HL-60 (cell line): ENCODE results near the gene GGACT.

Experiments used
- DNase-seq, 2 experiments: peaks; one replicate each; pipeline ENCODE4 v3.0.0-alpha.2; 2010 to 2020; ENCODE audit warnings: low read depth in 1 of 2, low spot score in 1 of 2
- H3K27ac ChIP-seq: fragments of 250-450 bp; sonication (Bioruptor Pico); replicated peaks from 2 replicates; pipeline ENCODE4 v1.5.1; 2020; ENCODE audit warnings: mild to moderate bottlenecking, moderate library complexity
- H3K27me3 ChIP-seq: fragments of 250-450 bp; sonication (Bioruptor Pico); 2 replicates; pipeline ENCODE4 v1.5.1; 2021; ENCODE audit warnings: mild to moderate bottlenecking, moderate library complexity; ENCODE audit not compliant: insufficient read depth, poor library complexity, severe bottlenecking
- H3K4me3 ChIP-seq: replicated peaks from 2 replicates; pipeline ENCODE4 v1.5.1; 2011; ENCODE audit warnings: mild to moderate bottlenecking, control low read depth, low read length; ENCODE audit not compliant: insufficient read depth
- GABPA ChIP-seq: IDR thresholded peaks from 2 replicates; pipeline ENCODE4 v1.6.1; 2012; ENCODE audit warnings: low read depth
- POLR2AphosphoS5 ChIP-seq: IDR thresholded peaks from 2 replicates; pipeline ENCODE4 v1.6.1; 2012; ENCODE audit warnings: low read depth
- SPI1 ChIP-seq: IDR thresholded peaks from 2 replicates; pipeline ENCODE4 v1.6.1; 2012; ENCODE audit warnings: low read depth, mild to moderate bottlenecking, borderline replicate concordance
- TF ChIP-seq, protein P1 (sequence below): IDR thresholded peaks from 2 replicates; pipeline ENCODE4 v1.6.1; 2012; ENCODE audit warnings: low read depth; ENCODE audit not compliant: insufficient replicate concordance
- TF ChIP-seq, protein P2 (sequence below): IDR thresholded peaks from one replicate; pipeline ENCODE4 v1.5.1; 2011; ENCODE audit warnings: low read length, control low read depth, inconsistent platforms; ENCODE audit not compliant: insufficient read depth

GGACT gene

DNA sequence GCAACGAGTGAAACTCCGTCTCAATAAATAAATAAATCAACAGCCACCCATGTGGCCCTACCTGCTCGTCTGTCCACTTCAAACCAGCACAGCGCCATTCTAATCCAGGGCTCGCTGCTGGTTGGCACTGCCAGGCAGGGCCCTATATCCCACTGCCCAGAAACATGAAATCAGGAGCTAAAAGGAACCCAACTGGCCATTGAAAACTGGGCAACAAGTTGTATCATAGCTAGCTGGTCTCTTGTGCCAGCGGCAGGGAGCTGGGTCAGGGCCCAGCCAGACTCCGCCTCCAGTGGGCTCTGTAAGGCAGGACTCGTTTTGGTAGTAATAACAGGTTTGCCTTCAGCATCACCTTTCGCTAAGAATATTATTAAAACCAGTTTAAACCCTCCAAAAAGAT is 39.3 kb downstream of the GGACT start:
- TF ChIP-seq POLR2AphosphoS5, result no peak
- no peak for TF ChIP-seq GABPA
- TF ChIP-seq, protein P1, sequence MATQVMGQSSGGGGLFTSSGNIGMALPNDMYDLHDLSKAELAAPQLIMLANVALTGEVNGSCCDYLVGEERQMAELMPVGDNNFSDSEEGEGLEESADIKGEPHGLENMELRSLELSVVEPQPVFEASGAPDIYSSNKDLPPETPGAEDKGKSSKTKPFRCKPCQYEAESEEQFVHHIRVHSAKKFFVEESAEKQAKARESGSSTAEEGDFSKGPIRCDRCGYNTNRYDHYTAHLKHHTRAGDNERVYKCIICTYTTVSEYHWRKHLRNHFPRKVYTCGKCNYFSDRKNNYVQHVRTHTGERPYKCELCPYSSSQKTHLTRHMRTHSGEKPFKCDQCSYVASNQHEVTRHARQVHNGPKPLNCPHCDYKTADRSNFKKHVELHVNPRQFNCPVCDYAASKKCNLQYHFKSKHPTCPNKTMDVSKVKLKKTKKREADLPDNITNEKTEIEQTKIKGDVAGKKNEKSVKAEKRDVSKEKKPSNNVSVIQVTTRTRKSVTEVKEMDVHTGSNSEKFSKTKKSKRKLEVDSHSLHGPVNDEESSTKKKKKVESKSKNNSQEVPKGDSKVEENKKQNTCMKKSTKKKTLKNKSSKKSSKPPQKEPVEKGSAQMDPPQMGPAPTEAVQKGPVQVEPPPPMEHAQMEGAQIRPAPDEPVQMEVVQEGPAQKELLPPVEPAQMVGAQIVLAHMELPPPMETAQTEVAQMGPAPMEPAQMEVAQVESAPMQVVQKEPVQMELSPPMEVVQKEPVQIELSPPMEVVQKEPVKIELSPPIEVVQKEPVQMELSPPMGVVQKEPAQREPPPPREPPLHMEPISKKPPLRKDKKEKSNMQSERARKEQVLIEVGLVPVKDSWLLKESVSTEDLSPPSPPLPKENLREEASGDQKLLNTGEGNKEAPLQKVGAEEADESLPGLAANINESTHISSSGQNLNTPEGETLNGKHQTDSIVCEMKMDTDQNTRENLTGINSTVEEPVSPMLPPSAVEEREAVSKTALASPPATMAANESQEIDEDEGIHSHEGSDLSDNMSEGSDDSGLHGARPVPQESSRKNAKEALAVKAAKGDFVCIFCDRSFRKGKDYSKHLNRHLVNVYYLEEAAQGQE, result no peak
- TF ChIP-seq SPI1, result no peak
- TF ChIP-seq, protein P2, sequence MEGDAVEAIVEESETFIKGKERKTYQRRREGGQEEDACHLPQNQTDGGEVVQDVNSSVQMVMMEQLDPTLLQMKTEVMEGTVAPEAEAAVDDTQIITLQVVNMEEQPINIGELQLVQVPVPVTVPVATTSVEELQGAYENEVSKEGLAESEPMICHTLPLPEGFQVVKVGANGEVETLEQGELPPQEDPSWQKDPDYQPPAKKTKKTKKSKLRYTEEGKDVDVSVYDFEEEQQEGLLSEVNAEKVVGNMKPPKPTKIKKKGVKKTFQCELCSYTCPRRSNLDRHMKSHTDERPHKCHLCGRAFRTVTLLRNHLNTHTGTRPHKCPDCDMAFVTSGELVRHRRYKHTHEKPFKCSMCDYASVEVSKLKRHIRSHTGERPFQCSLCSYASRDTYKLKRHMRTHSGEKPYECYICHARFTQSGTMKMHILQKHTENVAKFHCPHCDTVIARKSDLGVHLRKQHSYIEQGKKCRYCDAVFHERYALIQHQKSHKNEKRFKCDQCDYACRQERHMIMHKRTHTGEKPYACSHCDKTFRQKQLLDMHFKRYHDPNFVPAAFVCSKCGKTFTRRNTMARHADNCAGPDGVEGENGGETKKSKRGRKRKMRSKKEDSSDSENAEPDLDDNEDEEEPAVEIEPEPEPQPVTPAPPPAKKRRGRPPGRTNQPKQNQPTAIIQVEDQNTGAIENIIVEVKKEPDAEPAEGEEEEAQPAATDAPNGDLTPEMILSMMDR, result no peak
- Histone ChIP-seq H3K4me3 (no peak overlapping the region), H3K27ac (no peak overlapping the region), H3K27me3 (no peaks in the 10 kb centered on the region)
- DNase-seq, result no peak

DNA sequence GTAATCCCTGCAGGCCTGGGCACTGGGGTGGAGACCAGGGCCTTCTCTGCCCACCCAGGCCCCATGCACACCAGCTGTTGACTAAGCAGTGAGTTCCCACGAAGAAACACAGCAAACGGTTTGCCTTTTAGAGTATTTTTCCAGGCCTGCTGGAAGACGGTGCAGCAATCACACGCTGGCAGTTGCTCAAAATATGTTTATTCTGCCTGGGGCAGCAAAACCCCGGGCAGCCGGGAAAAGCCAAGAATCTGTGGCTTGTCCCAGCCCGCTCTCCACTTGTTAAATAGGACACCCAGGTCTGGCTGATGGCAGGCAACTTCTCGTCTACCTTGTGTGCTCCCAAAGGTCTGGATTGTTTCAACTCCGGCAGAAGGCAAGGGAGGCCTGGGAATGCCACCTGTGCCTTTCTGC is 40.8 kb downstream of the GGACT start:
- DNase-seq, result no peak
- TF ChIP-seq, protein P2, result no peak
- no peak for TF ChIP-seq POLR2AphosphoS5
- TF ChIP-seq, protein P1, result no peak
- no peak for TF ChIP-seq SPI1
- Histone ChIP-seq H3K27ac (no peak overlapping the region), H3K4me3 (no peak overlapping the region), H3K27me3 (no peaks in the 10 kb centered on the region)

DNA sequence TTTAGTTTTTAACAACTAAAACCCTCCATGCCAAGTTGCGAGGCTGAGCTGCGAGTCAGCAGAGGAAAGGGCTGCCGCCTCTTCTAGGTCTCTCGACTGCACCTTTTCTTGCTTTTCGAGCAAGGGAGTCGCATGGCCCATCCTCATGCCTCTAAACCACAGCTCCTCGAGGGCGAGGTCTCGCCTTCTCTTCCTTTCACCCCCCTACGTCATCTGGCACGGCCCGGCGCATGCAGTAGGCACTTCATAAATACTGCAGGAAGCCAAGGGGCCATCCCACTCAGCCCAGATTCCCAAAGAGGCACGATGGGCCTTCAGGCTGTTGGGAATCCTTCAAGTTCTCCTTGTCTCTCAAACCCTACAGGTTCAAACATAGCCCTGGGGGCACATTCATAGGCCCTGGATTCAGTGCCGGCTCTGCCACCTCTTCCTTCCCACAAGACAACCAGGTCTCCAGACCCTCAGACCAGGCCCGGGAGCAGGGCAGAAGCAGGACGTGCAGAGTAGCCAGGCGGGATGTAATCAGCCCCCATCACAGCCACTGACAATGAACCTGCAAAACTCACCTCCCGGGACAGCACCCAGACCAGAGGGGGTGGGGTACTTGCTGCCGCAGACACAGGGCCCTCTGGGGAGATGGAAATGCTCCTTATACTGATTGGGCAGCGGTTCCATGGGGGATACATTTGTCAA is 41.7 kb downstream of the GGACT start:
- DNase-seq, result no peak
- no peak overlapping the region for H3K4me3 ChIP-seq
- H3K27me3 ChIP-seq, result no peaks in the 10 kb centered on the region
- TF ChIP-seq, protein P2, result no peak
- TF ChIP-seq POLR2AphosphoS5, result no peak
- TF ChIP-seq GABPA, result no peak
- TF ChIP-seq, protein P1, result no peak
- no peak for TF ChIP-seq SPI1
- H3K27ac ChIP-seq, result no peak overlapping the region
